Epithelial cell of prostate (primary cell): ENCODE results near the gene FOXP1.
"Not testable (repeated sequence)": the region's sequence is repeated elsewhere in the genome, so short reads cannot be mapped to it uniquely, and the experiment has no call there.

ENCODE experiments used
- DNase-seq: peaks from one replicate; pipeline ENCODE4 v3.0.0-alpha.2; 2011; ENCODE audit warnings: low read depth, low spot score
- H3K27ac ChIP-seq: fragments of 450-650 bp; 2 replicates; pipeline ENCODE4 v1.5.1; 2017; ENCODE audit warnings: mild to moderate bottlenecking

FOXP1 gene

GRCh38 chr3:71441217-71441924 lies 142.2 kb downstream of the FOXP1 start:
- DNase-seq, result no peak
- H3K27ac ChIP-seq, result peak overlapping the region; percentile 67

- DNase-seq, result no peak
- H3K27ac ChIP-seq, result no peak overlapping the region
Observed at GRCh38 chr3:71438904-71439303, 144.6 kb downstream of the FOXP1 start.

GRCh38 chr3:71438071-71438685 lies 145.3 kb downstream of the FOXP1 start:
- no peak for DNase-seq
- peak overlapping the region; percentile 32 for H3K27ac ChIP-seq

- no peak overlapping the region for H3K27ac ChIP-seq
- no peak for DNase-seq
Observed at GRCh38 chr3:71436337-71436736, 147.2 kb downstream of the FOXP1 start.

- not testable (repeated sequence) for H3K27ac ChIP-seq, DNase-seq
Observed at GRCh38 chr3:71435836-71436235, 147.7 kb downstream of the FOXP1 start.

GRCh38 chr3:71433631-71434030 lies 149.9 kb downstream of the FOXP1 start:
- DNase-seq, result no peak
- peak overlapping the region; percentile 20 for H3K27ac ChIP-seq

GRCh38 chr3:71432044-71432975 lies 151.2 kb downstream of the FOXP1 start:
- no peak for DNase-seq
- peak overlapping the region; percentile 89 for H3K27ac ChIP-seq

- DNase-seq, result no peak
- peak overlapping the region; percentile 89 for H3K27ac ChIP-seq
Observed at GRCh38 chr3:71430941-71431552, 152.5 kb downstream of the FOXP1 start.

- peak overlapping the region; percentile 89 for H3K27ac ChIP-seq
- no peak for DNase-seq
Observed at GRCh38 chr3:71429597-71429988, 153.9 kb downstream of the FOXP1 start.

GRCh38 chr3:71428841-71429596 lies 154.5 kb downstream of the FOXP1 start:
- H3K27ac ChIP-seq, result peak overlapping the region; percentile 89
- peak; percentile 70 for DNase-seq

GRCh38 chr3:71425491-71426071 lies 157.9 kb downstream of the FOXP1 start:
- H3K27ac ChIP-seq, result peak overlapping the region; percentile 75
- peak; percentile 67 for DNase-seq

- peak; percentile 81 for DNase-seq
- H3K27ac ChIP-seq, result peak overlapping the region; percentile 75
Observed at GRCh38 chr3:71423151-71423906, 160.2 kb downstream of the FOXP1 start.

GRCh38 chr3:71421820-71422566 lies 161.5 kb downstream of the FOXP1 start:
- peak overlapping the region; percentile 75 for H3K27ac ChIP-seq
- DNase-seq, result no peak

- DNase-seq, result no peak
- H3K27ac ChIP-seq, result no peak overlapping the region
Observed at GRCh38 chr3:71421475-71421819, 162.1 kb downstream of the FOXP1 start.

GRCh38 chr3:71419369-71419768 lies 164.2 kb downstream of the FOXP1 start:
- DNase-seq, result no peak
- H3K27ac ChIP-seq, result no peak overlapping the region

- peak overlapping the region; percentile 18 for H3K27ac ChIP-seq
- DNase-seq, result no peak
Observed at GRCh38 chr3:71417791-71418190, 165.7 kb downstream of the FOXP1 start.

GRCh38 chr3:71416876-71417275 lies 166.7 kb downstream of the FOXP1 start:
- no peak for DNase-seq
- no peak overlapping the region for H3K27ac ChIP-seq

GRCh38 chr3:71415681-71416122 lies 167.8 kb downstream of the FOXP1 start:
- H3K27ac ChIP-seq, result peak overlapping the region; percentile 64
- no peak for DNase-seq
